Mucosa of gallbladder (tissue), 1 donor: ENCODE data around the gene MOCS2. TPM values are rescaled to one million over a fixed set of nuclear protein-coding genes. Genes with fewer than 3 reads are reported as not detected.

ENCODE experiments used
- DNase-seq: peaks from one replicate; pipeline ENCODE4 v3.0.0-alpha.2; 2020; ENCODE audit warnings: low spot score
- total RNA-seq: library from RNA; stranded (reverse); gene quantifications from one replicate; pipeline ENCODE4 v1.2.1, GENCODE V29; 2021
- donor health status: DM: no; HTN: no; CAD: no.

MOCS2 gene
- total RNA-seq, 1 donor from 2014 or later = 42.8 TPM

- no peak for DNase-seq
Observed at GRCh38 chr5:53052499-53052898, 57.1 kb downstream of the MOCS2 start.

- DNase-seq = no peak
Observed at GRCh38 chr5:53048248-53048647, 61.3 kb downstream of the MOCS2 start.

Other genes starting within 250 kb of the MOCS2 start
- gene ITGA2, start 120.4 kb downstream of the MOCS2 start, total RNA-seq = 13.0 TPM